Pancreas (tissue), 10 donors: ENCODE data around the gene POPDC3. TPM values are rescaled to one million over a fixed set of nuclear protein-coding genes. Genes with fewer than 3 reads are reported as not detected.

Source experiments
- ATAC-seq, 4 donors: fragments of 200-7000 bp; cut with Tn5 transposase; one replicate each; pipeline versions ENCODE4 v1.8.0 to v1.9.1; 2020; ENCODE audit warnings: mild to moderate bottlenecking in 4 of 4, moderate library complexity in 4 of 4
- DNase-seq, 6 donors: peaks; one replicate each; pipeline ENCODE4 v3.0.0-alpha.2; 2020
- FAIRE-seq: peaks from 2 replicates; lab custom pipeline; 2012; peaks lifted over from hg19 to GRCh38; lab: Jason Lieb, UNC
- H3K27ac ChIP-seq, 4 donors: fragments of 200-600 bp; sonication (generic); 1 replicate in 3 of 4; 2 replicates in 1 of 4; pipeline versions ENCODE4 v1.5.0 to v1.8.0; 2020
- H3K27me3 ChIP-seq, 4 donors: fragments of 200-600 bp; one replicate each; pipeline ENCODE4 v1.8.0; 2021
- H3K36me3 ChIP-seq, 3 donors: fragments of 200-600 bp; sonication (generic) in 1 of 3; one replicate each; pipeline versions ENCODE4 v1.5.0 to v1.8.0; 2020 to 2021
- H3K4me1 ChIP-seq, 3 donors: fragments of 200-600 bp; one replicate each; pipeline ENCODE4 v1.8.0; 2021
- H3K4me3 ChIP-seq, 4 donors: fragments of 200-600 bp; sonication (generic) in 2 of 4; one replicate each; pipeline versions ENCODE4 v1.5.0 to v1.8.0; 2020 to 2021
- H3K9me3 ChIP-seq, 4 donors: fragments of 200-600 bp; one replicate each; pipeline ENCODE4 v1.8.0; 2021
- CTCF ChIP-seq, 4 donors: fragments of 200-600 bp; sonication (generic) in 3 of 4; IDR thresholded peaks; one replicate each; pipeline versions ENCODE4 v1.5.0 to v1.8.0; 2021; ENCODE audit warnings: antibody characterized with exemption in 4 of 4
- WGBS, 2 donors: extraction: QIAGEN DNeasy Blood & Tissue Kit; methylation state at CpG; one replicate each; pipeline ENCODE4 v1.1.7; 2013; 5-methylcytosine and 5-hydroxymethylcytosine counted together
- intact Hi-C, 3 donors: fragments of 100-400 bp; cut with DNase I; formaldehyde crosslinking; loops; one replicate each; pipeline versions ENCODE4 v1.11.1 to v1.14.2; 2022
- polyA plus RNA-seq, 2 donors: library from polyadenylated mRNA; stranded (reverse); fragments of 200-250 nt; gene quantifications; one replicate each; pipeline ENCODE4 v1.2.3, GENCODE V29; 2013
- total RNA-seq, 6 donors: library from RNA; stranded (reverse); fragmentation: NEBNext Ultra II Directional in 4 of 6; extraction: Animal tissue kit (Norgen Biotek cat#: 25700) in 4 of 6; gene quantifications; one replicate each; pipeline versions ENCODE4 v1.2.1 to v1.2.4, GENCODE V29; 2021 to 2023
- donor health status: healthy with polysubstance abuse.
- donor health status: DM: no; HTN: no; CAD: no; lungs with moderate emphysema.
- donor health status: DM: no; HTN: no; CAD: no.
- donor health status: control.
- donor health status: control.
- donor health status: Bipolar disorder and iron deficiency.
- donor health status: DM: yes; HTN: yes; CAD: no.
- donor health status: DM: no; HTN: no; CAD: no.
- donor health status: DM: no; HTN: no; CAD: no.
- donor health status: DM: yes; HTN: yes; CAD: no.

POPDC3 gene
- total and polyA plus RNA-seq, 8 donors: 0.35 to 3.0 (median 0.75) TPM; not detected in 4

GRCh38 chr6:105196076-105196475, 16.3 kb upstream of the POPDC3 start:
- DNase-seq (no peak), FAIRE-seq (no peak), ATAC-seq (no peak)
- Histone ChIP-seq H3K36me3 (no peaks in the 10 kb centered on the region), H3K27me3 (no peaks in the 10 kb centered on the region), H3K9me3 (no peaks in the 10 kb centered on the region), H3K27ac (no peak overlapping the region), H3K4me3 (no peak overlapping the region), H3K4me1 (no peaks in the 10 kb centered on the region)
- intact Hi-C loops: no loop called here
- 86 to 91% methylated on average over 2 of the region's 2 CpGs for WGBS, 2 donors
- TF ChIP-seq CTCF (IDR thresholded peaks at IDR 0.05): no peak

GRCh38 chr6:105194591-105194990, 14.8 kb upstream of the POPDC3 start:
- Histone ChIP-seq H3K4me3 (no peak overlapping the region), H3K36me3 (no peaks in the 10 kb centered on the region), H3K4me1 (no peaks in the 10 kb centered on the region), H3K27ac (no peak overlapping the region), H3K9me3 (no peaks in the 10 kb centered on the region), H3K27me3 (no peaks in the 10 kb centered on the region)
- 47 to 48% methylated on average over 3 of the region's 3 CpGs for WGBS, 2 donors
- ATAC-seq: no peak
- TF ChIP-seq CTCF (IDR thresholded peaks at IDR 0.05): no peak
- no peak for FAIRE-seq
- DNase-seq: no peak
- intact Hi-C loops: no loop called here

- DNase-seq (no peak), FAIRE-seq (no peak), ATAC-seq (no peak)
- 64 to 78% methylated on average over 1 of the region's 1 CpG for WGBS, 2 donors
- TF ChIP-seq CTCF (IDR thresholded peaks at IDR 0.05): no peak
- H3K4me1 ChIP-seq: no peaks in the 10 kb centered on the region
- H3K27ac ChIP-seq: no peak overlapping the region
- no peaks in the 10 kb centered on the region for H3K9me3 ChIP-seq
- intact Hi-C loops: no loop called here
- H3K4me3 ChIP-seq: no peak overlapping the region
- no peaks in the 10 kb centered on the region for H3K27me3 ChIP-seq
- no peaks in the 10 kb centered on the region for H3K36me3 ChIP-seq
Observed at GRCh38 chr6:105194106-105194505, 14.3 kb upstream of the POPDC3 start.

- H3K4me1 ChIP-seq: no peaks in the 10 kb centered on the region
- DNase-seq (no peak), FAIRE-seq (no peak), ATAC-seq (no peak)
- no peak for TF ChIP-seq CTCF (IDR thresholded peaks at IDR 0.05)
- intact Hi-C loops: no loop called here
- no peak overlapping the region for H3K4me3 ChIP-seq
- H3K36me3 ChIP-seq: no peaks in the 10 kb centered on the region
- 78 to 83% methylated on average over 1 of the region's 1 CpG for WGBS, 2 donors
- no peak overlapping the region for H3K27ac ChIP-seq
- H3K9me3 ChIP-seq: no peaks in the 10 kb centered on the region
- no peaks in the 10 kb centered on the region for H3K27me3 ChIP-seq
Observed at GRCh38 chr6:105193647-105194046, 13.8 kb upstream of the POPDC3 start.

- WGBS, 2 donors: 57 to 66% methylated on average over 7 of the region's 7 CpGs
Observed at GRCh38 chr6:105192707-105193465, 13.1 kb upstream of the POPDC3 start.

More at GRCh38 chr6:105192707-105193465, 13.1 kb upstream of the POPDC3 start:
- FAIRE-seq: no peak
- H3K36me3 ChIP-seq: no peaks in the 10 kb centered on the region
- intact Hi-C loops: no loop called here
- H3K9me3 ChIP-seq: no peaks in the 10 kb centered on the region
- no peak for DNase-seq
- no peaks in the 10 kb centered on the region for H3K4me1 ChIP-seq
- no peak for TF ChIP-seq CTCF (IDR thresholded peaks at IDR 0.05)
- no peak overlapping the region for H3K4me3 ChIP-seq
- H3K27me3 ChIP-seq: no peaks in the 10 kb centered on the region
- no peak overlapping the region for H3K27ac ChIP-seq
- ATAC-seq: no peak
